Right kidney (tissue), 9 donors: ENCODE data around the gene ULBP2.
A peak's percentile ranks its signal among the peaks of the same experiment; 100 is the strongest.

ENCODE experiments used
- DNase-seq: peaks from one replicate; pipeline ENCODE4 v3.0.0-alpha.2; 2016
- long read RNA-seq, 8 donors: transcript quantifications; one replicate each; lab custom pipeline, GENCODE V29; 2026

Gene ULBP2, protein sequence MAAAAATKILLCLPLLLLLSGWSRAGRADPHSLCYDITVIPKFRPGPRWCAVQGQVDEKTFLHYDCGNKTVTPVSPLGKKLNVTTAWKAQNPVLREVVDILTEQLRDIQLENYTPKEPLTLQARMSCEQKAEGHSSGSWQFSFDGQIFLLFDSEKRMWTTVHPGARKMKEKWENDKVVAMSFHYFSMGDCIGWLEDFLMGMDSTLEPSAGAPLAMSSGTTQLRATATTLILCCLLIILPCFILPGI
- long read RNA-seq, donor 1, partial matches to known transcripts, result 0 of 2 reads
- long read RNA-seq, donor 1, other reads (novel, unspliced or antisense), result 0 of 2 reads
- long read RNA-seq, donor 2, result 0 reads
- long read RNA-seq, donor 3, result 0 reads
- long read RNA-seq, donor 4, result 0 reads
- long read RNA-seq, donor 5, partial matches to known transcripts, result 0 of 2 reads
- long read RNA-seq, donor 5, other reads (novel, unspliced or antisense), result 0 of 2 reads
- long read RNA-seq, donor 6, partial matches to known transcripts, result 0 of 1 reads
- long read RNA-seq, donor 6, other reads (novel, unspliced or antisense), result 0 of 1 reads
- long read RNA-seq, donor 7, result 0 reads
- long read RNA-seq, donor 8, result 0 reads

DNA sequence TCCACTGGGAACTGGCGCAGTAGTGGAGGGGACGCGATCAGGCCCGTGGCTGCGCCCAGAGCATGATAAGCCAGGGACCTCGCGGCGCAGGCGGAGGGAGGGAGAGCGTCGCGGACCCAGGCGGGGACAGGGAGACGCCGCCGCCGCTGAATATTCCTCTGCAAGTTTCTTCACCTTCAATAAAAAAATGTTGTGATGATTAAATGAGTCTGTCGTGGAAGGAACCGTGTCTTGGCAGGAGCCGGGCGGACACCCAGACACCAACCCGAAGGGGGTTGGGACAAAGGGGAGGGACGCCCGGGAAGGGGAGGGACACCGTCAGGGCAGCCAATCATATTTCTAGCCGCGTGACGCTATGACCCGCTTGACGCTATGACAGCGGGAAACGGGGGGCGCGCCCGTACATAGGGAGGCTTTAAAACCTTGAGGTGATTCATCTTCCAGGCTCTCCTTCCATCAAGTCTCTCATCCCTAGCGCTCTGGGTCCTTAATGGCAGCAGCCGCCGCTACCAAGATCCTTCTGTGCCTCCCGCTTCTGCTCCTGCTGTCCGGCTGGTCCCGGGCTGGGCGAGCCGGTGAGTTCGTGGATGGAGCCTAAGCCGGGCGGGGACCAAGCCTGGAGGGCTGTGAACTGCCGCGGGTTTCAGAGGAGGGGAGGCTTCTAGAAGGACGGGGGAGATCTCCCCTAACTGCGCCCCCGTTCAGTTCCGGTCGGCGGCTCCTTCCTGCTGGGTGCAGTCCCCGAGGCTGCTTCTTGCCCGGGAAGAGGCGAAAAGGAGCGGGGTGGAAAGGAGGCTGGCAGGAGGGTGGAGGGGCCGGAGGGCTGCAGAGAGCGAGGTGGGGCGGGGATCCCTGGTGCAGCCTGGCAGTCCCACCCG lies at the start of gene ULBP2:
TSS of gene ULBP2 (plus strand) at position 432 of the 878 bp plus-strand sequence. CDS start at position 491, 59 bp downstream.
- DNase-seq, result peak; percentile 85

DNA sequence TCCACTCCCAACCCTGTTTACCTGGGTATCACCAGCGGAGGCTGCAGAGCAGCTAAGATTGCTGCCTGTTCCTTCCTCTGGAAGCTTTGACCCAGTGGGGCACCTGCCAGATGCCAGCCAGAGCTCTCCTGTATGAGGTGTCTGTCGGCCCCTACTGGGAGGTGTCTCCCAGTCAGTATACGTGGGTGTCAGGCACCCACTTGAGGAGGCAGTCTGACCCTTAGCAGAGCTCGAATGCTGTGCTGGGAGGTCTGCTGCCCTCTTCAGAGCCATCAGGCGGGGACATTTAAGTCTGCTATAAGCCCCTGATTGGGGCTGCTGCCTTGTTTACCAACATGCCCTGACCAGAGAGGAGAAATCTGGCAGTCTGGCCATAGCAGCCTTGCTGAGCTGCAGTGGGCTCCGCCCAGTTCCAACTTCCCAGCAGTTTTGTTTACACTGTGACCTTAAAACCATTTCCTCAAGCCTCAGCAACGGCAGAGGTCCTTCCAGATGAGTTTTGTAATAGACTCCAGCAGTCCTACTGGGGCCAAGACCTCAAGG lies 46.7 kb upstream of the ULBP2 start:
- DNase-seq, result no peak

DNA sequence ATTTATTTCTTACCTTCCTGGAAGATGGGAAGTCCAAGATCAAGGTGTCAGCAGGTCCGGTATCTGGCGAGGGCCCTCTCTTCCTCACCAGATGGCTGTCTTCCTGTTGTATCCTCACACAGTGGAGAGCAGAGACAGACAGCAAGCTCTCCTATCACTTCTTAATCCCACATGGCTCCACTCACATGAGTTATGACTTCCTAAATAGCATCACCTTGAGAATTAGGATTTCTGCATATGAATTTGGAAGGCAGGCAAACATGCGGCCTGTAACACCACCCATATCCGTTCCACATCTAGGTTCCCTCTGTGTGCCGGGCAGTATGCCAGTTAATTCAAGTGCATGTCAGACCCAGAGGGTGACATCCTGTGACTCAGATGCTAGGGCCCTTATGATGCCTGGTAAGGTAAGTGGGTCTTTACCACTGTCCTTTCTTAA lies 46.0 kb upstream of the ULBP2 start:
- DNase-seq, result no peak

DNA sequence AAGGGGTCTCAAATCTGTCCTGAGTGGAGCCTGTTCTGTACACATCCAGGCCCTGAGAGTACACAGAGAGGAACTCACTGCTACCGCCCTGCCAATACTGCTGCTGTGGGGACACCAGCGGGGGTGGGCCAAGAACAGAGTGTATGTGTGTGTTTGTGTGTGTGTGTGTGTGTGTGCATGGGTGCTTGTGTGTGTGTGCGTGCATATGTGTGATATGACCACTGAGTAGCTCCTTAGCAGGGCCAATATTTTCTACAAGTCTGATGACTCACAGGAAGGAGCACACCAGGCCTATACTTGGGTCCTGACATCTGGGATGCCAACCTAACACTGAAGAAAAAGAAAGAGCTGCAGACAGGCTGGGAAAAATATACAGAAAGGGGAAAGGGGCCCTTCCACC lies 45.3 kb upstream of the ULBP2 start:
- no peak for DNase-seq

DNA sequence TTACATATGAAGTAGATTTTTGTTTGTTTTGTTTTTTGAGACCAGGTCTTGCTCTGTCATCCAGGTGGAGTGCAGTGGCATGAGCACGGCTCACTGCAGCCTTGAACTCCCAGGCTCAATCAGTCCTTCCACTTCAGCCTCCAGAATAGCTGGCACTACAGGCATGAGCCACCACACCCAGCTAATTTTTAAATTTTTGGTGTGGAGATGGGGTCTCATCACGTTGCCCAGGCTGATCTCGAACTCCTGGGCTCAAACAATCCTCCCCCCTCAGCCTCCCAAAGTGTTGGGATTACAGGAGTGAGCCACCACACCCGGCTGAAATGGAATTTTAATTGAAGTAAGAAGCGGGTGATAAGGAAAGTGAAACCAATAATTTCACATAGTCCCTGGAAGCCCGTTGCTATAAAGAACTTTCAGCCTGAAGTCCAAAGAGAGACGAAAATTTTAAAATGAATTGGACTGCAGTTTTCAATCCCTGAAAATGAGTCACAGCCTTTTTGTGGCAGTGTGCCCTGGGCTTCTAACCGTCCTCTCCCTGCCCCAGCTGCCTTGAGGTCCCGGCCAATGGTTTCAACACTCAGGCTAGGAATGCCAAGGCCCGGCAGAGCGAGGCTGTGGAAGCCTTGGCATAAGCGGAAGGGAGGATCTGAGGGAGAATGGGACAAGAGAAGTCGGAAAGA lies 44.7 kb upstream of the ULBP2 start:
- no peak for DNase-seq

DNA sequence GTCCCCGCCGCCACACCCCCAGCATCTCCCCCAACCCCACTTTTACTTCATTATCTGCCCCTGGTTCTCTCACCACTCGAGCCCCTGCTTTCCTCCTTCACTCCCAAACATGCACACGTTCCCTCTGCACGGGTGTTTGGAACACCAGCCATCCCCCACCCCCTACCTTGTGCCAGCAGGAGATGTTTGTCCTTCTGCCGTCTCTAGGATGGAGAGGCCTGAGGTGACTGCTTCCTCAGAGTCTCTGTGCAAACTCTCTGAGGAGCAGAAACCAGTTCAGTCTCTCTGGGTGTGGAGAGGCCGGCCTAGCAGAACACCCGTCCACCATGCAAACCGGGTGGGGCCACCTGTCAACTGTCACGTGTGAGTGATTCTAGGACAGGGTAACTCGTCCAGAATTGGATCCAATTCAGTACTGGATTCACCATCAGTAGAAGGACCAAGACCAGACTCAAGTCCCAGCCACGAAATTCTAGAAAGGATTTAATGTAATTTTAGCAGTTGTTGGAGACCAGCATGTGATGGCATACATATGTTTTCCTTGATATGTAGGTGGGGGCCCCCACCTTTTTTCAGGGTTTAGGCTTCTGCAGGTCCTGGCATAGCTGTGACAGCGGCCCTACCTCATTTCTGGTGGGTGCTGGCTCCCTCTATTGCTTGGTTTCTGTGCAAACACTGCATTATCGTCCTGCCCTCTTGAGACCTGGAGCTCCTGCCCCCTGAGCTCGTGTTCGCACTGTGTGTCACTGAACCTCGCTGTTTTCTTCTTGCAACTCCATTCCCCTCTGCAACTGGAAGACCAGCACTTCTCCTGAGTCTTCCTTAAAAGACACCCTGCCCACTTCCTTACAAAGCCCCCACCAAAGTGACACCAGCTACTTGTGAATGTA lies 43.7 kb upstream of the ULBP2 start, which contains the start of gene RAET1E:
TSS of gene RAET1E (minus strand) at position 259 of the 890 bp plus-strand sequence. CDS start 7,212 bp downstream, outside the sequence.
- no peak for DNase-seq

DNA sequence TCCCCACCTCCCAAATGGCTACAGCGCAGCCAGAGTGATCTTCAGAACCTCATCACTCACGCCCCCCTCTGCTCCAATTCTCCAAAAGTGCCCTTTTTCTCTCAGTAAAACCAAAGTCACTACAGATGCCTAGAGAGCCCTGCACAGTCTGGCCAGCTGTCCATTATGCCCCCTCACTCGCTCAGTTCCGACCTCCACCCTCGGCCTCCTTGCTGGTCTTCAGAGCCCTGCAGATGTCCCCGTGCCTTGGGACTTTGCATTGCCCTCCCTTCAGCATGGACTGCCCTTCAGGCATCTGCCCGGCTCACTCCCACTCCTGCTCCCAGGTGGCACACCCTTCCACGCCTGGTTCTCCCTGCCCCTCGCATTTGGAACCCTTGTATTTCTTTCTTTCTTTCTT lies 42.8 kb upstream of the ULBP2 start:
- DNase-seq, result no peak

DNA sequence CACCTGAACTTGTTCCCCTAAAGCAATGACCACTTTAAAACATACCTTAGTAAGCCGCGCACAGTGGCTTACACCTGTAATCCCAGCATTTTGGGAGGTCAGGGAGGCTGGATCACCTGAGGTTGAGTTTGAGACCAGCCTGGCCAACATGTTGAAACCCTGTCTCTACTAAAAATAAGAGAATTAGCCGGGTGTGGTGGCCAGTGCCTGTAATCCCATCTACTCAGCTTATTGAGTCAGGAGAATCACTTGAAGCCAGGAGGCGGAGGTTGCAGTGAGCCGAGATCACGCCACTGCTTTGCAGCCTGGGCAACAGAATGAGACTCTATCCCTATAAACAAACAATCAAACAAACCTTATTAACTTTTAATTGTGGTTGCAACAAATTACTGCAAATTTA lies 42.3 kb upstream of the ULBP2 start:
- no peak for DNase-seq

DNA sequence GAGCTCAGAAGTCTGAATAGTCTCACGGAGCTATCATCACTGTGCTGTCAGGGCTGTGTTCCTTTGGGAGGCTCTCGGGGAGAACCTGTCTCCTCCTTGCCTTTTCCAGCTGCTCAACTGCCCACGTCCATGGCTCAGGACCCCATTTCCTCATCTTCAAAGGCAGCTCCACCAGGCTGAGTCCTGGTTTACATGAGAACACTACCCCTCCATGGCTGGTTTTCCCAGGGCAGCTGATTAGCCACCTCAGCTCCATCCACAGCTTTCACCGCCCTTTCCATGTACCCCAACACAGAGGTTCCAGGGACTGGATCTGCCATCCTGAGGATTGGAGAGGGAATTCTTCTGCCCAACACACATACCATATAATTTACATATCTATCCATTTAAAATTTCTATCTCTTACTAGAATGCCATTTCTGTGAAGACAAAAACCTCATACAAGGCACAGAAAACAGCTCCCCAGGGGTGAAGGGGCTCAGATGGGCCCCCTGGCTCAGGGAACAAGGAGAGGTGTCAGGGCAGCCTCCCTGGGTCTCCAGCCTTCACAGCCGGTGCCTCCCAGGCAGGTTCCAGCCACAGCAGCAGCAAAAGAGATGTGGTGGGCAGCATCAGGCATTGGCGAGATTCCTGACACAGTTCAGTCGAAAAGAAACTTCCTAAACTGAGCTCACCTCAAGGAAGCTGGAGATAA lies 41.7 kb upstream of the ULBP2 start:
- no peak for DNase-seq

DNA sequence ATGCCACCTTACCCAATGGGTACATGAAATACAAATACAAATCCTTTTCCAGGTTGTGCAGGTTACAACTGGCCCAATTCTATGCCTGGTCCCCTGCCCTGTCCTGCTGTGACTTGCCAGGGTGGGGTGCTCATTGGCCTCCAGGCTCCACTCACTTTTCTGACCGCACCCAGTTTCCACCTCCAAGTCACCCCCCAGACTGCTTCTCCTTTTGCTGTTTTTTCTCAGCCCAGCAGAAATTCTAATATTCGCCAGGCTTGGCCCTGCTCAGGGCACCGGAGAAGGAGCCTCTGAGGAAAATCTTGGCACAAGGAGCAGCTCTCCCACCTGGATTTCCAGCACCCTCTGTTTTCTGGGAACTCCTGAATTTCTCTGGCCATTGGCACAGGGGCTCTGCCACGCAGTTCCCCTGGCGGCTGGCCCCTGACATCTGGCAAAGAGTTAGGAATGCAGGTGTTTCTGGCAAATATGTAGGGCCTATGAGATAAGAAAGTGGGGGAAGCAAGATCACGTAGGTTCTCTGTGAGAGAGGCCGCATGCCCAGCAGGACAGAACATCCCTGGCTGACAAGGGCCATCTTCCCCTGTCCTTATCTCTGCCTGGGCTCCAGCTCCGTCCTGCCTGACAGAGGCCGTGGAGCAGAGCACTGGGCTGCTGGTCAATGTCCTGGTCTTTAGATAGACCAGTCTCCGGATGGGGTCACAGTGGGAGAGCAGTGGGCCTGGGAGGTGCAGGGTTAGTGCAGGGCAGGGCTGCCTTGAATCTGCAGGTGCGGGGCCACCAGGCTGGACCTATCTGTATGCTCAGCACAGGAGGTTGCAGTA lies 41.0 kb upstream of the ULBP2 start:
- DNase-seq, result no peak

DNA sequence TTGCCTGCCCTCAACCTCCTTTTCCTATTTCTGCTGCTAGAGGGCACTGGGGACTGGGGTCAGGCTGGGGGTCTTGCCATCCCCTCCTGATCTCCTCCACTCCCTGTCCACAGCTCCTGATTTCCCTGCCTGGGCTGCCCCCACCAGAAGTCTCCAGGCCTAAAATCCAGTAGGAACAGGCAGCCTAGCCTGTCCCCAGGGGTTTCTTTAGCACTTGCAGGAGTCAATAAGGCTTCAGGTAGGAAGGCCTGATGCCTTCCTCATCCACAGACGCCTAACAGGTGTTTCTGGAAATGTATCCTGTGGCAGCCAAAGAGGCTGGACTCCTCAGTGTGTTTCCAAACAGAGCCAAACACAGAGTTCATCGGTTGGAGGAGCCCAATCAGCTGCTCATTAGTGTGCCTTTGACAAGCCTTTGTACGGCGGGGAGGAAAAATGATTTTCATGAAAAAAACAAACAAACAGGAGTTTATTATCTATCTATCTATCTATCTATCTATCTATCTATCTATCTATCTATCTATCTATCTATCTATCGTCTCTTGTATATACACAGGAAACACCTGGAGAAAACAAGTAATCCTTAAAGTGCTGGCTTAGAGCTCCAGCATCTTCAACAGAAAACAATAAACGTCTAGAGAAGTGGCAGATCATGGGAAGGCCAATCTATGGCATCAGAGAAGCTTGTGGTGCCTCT lies 40.2 kb upstream of the ULBP2 start:
- DNase-seq, result no peak

DNA sequence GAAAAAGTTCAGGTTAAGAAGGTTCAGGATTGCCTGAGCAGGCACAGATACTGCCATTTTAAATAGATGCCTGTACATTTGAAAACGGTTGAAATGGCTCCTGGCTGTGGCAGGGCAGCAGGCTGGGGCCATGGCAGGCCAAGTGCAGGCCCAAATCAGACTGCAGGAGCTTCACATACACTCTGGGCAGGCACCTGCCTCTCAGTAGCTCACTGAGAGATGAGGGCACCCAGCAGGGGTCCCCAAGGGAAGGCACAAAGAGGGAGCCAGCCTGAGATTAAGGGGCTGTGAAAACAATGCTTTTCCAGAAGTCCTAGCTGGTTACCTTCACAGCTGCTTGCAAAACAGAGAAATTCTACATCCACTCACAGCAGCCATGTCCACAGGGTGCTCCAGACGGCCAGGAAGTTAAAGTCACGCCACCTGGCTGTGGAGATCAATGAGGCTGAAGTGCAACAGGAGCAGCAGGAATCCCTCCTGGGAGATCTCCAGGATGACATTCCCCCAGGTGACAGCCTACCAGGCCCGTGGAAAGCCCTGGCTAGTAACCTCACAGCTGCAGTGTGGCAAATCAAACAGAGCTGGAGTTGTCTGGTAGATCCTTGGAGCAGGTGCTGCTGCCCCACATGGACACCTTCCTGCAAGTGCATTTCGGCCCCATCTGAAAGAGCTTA lies 37.7 kb upstream of the ULBP2 start:
- DNase-seq, result no peak

DNA sequence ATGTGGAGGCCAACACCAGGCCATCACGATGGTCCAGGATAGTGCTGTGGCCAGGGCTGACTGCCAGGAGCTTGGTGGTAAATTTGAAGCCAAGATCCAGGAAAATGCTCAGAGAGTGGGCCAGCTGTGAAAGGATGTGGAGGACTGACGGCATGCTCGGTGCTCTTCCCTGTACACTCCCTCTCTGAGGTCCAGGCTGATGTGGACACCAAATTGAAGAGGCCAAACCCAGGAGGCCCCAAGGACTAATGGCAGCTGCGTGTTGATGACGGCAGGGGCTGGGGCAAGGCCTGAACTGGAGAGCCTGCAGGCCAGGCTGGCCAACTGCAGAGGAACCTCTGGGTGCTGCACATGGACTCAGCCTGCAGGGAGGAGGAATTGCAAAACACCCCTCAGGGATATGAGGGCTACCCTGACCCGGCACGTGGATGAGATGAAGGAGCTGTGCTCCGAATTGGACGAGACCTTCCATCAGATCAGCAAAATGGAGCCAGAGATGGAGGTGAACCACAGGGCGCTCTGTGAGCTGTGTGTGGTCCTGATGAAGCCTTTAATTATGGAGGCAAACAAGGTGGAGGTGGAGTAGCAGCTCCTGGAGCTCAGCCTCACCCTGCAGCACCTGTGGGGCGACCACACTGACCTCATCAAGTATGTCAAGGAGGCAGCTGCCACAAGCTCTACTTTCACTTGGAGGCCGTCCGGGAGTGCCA lies 37.0 kb upstream of the ULBP2 start:
- DNase-seq, result no peak

DNA sequence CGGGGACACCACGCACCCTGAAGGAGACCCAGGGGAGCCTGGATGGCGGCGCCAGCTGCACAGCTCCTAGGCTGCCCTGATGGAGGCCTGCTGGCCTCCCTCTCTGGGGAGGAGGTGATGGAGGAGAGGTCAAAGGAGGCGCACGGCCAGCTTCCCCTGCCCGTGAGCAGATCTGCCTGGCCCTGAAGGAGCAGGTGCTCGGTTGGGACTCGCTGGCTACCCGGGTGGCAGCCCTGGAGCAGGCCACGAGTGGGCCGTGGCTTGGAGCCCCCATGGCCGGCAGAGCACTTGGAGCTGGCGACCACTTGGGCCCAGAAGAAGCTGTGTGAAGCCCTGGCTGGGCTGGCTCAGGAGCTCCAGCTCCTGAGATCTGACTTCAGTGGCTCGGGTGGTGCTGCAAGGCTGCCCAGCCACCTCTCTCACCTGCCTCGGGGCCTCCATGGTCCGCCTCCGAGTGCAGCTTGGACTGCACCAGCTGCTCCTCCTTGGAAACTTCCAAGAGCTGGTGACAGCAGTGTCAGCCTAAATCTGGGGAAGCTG lies 36.4 kb upstream of the ULBP2 start:
- no peak for DNase-seq

DNA sequence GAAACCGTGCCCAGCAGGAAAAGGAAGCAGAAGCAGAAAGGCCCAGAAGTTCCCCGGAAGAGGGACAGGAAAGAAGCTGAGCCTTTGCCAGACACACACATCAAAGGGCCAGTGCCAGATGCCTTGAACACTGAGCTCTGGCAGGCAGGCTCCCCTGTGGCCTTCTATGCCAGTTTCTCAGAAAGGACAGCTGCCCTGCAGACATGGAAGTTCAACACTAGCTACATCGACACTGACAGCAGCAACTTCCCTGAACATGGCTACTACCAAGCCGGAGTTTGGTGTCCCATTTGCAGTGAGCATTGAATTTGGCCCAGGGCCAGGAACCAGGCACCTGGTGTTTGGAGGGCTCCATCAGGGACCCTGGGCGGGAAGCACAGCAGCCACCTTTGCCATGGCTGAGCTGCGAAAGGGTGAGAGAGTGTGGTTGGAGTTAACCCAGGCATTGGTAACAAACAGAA lies 35.9 kb upstream of the ULBP2 start:
- DNase-seq, result no peak

DNA sequence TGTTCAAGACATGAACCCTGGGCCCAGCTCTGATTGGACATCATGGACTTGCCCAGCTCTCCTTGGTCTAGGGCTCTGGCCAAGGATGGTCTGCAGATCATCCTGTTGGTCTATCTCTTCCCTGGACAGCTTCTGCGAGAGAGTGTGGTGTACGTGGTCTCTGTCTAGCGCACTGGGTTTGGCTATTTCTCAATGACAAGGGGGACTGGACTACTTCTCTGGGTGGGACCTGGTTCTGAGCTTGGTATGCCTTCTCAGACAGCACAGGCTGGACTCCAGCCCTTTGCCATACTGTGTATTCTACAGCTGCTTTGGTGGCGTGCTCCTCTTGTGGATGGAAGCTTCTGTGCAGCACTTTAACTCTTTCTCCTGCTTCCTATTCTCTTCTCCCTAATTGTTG lies 35.4 kb upstream of the ULBP2 start:
- DNase-seq, result no peak

DNA sequence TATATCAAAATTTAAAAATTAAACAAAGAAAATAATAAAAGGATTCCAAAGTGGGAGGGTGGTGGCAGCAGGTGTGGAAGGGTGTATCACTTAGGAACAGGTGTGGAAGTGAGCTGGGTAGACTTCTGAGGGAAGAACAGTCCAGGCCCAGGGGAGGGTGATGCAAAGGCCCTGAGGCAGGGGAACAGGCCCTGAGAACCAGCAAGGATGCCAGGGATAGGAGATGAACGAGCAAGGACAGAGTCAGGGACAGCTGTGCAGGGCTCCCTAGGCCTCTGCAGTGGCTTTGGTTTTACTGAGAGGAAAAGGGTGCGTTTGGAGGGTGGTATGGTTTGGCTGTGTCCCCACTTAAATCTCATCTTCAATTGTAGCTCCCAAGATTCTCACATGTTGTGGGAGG lies 34.5 kb upstream of the ULBP2 start:
- no peak for DNase-seq
